OCI-LY1 (cell line): Measurements from ENCODE around the gene CACUL1.

ENCODE experiments used
- CTCF ChIP-seq: fragments of 200-600 bp; sonication (generic), shearing (Covaris generic); IDR thresholded peaks from 2 replicates; pipeline ENCODE4 v1.5.1; 2017; ENCODE audit warnings: mild to moderate bottlenecking, antibody characterized with exemption, low read length, moderate library complexity, mixed read lengths
- EZH2 ChIP-seq: fragments of 200-600 bp; sonication (generic), shearing (Covaris generic); IDR thresholded peaks from 2 replicates; pipeline ENCODE4 v1.8.0; 2017; ENCODE audit warnings: borderline replicate concordance, mixed run types, mild to moderate bottlenecking, antibody characterized with exemption, low read length, moderate library complexity, mixed read lengths

- TF ChIP-seq CTCF: no peak
- TF ChIP-seq EZH2: no peak
Observed at GRCh38 chr10:118746246-118746645, 8.5 kb downstream of the CACUL1 start.
